Measurements from ENCODE around the gene UBR4.

- TF ChIP-seq CTCF (IDR thresholded peaks at IDR 0.05; ENCODE audit: low read depth, low read length, poor library complexity, severe bottlenecking) (no peak), EZH2phosphoT487 (IDR thresholded peaks at IDR 0.05; ENCODE audit: borderline replicate concordance, low read length) (no peak)
These were observed 177.7 kb downstream of the UBR4 start for GRCh38 chr1:19032413-19032695.

All from DOHH2 (cell line).